Fibroblast of villous mesenchyme (primary cell): Measurements from ENCODE around the gene SMARCAD1. TPM values are rescaled to one million over a fixed set of nuclear protein-coding genes. Genes with fewer than 3 reads are reported as not detected.

Source experiments
- DNase-seq: peaks from one replicate; pipeline ENCODE4 v3.0.0-alpha.2; 2010; ENCODE audit warnings: low read depth
- H3K4me3 ChIP-seq: 2 replicates; pipeline ENCODE4 v1.5.1; 2011; ENCODE audit warnings: low read depth, mild to moderate bottlenecking, low read length
- total RNA-seq: library from RNA; depleted of rRNA; stranded (reverse); fragments of >200 nt; gene quantifications from 2 replicates; pipeline ENCODE4 v1.2.3, GENCODE V29; 2012
- TF ChIP-seq, protein P1 (sequence below): IDR thresholded peaks from 2 replicates; pipeline ENCODE4 v1.5.1; 2012; ENCODE audit warnings: low read depth, mild to moderate bottlenecking, low read length; ENCODE audit not compliant: insufficient read depth

SMARCAD1 gene
- 36.4 and 56.1 TPM in 2 replicates for total RNA-seq

GRCh38 chr4:94207469-94208224 lies at the start of gene SMARCAD1:
SMARCAD1 (plus strand) TSS chr4:94207865; CDS start chr4:94208395, 530 bp downstream.
- H3K4me3 ChIP-seq: peak within 1 kb of the TSS; percentile 96
- TF ChIP-seq, protein P1, sequence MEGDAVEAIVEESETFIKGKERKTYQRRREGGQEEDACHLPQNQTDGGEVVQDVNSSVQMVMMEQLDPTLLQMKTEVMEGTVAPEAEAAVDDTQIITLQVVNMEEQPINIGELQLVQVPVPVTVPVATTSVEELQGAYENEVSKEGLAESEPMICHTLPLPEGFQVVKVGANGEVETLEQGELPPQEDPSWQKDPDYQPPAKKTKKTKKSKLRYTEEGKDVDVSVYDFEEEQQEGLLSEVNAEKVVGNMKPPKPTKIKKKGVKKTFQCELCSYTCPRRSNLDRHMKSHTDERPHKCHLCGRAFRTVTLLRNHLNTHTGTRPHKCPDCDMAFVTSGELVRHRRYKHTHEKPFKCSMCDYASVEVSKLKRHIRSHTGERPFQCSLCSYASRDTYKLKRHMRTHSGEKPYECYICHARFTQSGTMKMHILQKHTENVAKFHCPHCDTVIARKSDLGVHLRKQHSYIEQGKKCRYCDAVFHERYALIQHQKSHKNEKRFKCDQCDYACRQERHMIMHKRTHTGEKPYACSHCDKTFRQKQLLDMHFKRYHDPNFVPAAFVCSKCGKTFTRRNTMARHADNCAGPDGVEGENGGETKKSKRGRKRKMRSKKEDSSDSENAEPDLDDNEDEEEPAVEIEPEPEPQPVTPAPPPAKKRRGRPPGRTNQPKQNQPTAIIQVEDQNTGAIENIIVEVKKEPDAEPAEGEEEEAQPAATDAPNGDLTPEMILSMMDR: no peak
- DNase-seq: peak; percentile 97

DNA sequence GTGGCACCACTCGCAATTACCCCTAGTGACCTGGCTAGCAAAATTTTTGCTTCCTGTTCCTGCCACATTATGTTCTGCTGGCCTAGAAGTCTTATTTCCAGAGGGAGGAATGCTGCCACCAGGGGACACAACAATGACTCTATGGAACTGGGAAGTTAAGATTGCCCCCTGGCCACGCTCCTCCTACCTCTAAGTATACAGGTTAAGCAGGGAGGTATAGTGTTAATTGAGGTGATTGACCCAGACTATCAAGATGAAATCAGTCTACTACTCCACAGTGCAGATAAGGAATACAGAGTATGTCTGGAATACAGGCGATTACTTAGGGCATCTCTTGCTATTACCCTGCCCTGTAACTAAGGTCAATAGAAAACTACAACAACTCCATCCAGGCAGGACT lies 48.8 kb upstream of the SMARCAD1 start:
- TF ChIP-seq, protein P1: no peak
- DNase-seq: no peak
- H3K4me3 ChIP-seq: no peak overlapping the region

DNA sequence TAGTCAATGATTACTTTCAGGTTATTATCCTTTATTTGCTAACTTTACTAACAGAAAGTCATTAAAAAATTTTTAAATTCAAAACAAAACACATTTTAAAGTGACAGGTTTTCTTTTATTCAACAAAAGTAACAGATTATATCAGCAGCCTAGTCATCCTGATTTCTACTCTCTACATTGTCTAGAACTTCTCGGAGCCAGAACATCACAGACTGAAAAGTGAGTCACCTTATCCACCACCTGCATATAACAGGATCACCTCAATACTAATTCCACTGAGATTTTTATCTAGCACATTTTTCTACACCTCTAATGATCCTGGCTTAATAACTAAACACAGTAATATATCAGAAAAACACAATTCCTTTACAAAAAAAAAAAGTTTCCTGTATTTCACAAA lies 47.9 kb upstream of the SMARCAD1 start:
- no peak overlapping the region for H3K4me3 ChIP-seq
- no peak for DNase-seq
- TF ChIP-seq, protein P1: no peak

- H3K4me3 ChIP-seq: no peak overlapping the region
- no peak for DNase-seq
- TF ChIP-seq, protein P1: no peak
Observed at GRCh38 chr4:94160774-94161173, 46.9 kb upstream of the SMARCAD1 start.

- TF ChIP-seq, protein P1: no peak
- no peak overlapping the region for H3K4me3 ChIP-seq
- no peak for DNase-seq
Observed at GRCh38 chr4:94165256-94165655, 42.4 kb upstream of the SMARCAD1 start.

GRCh38 chr4:94168321-94168720 lies 39.3 kb upstream of the SMARCAD1 start:
- TF ChIP-seq, protein P1: no peak
- no peak for DNase-seq
- H3K4me3 ChIP-seq: no peak overlapping the region
